Loucy (cell line): ENCODE results near the gene KRT82.

ENCODE experiments used
- H2AFZ ChIP-seq: fragments of 200-600 bp; sonication (generic); 2 replicates; pipeline ENCODE4 v1.6.0; 2016; ENCODE audit warnings: antibody characterized with exemption, mild to moderate bottlenecking, low read length, moderate library complexity
- H3F3A ChIP-seq: fragments of 200-600 bp; 2 replicates; pipeline ENCODE4 v1.6.0; 2016; ENCODE audit warnings: antibody characterized with exemption, low read depth, mild to moderate bottlenecking
- H3K27me3 ChIP-seq: fragments of 200-600 bp; sonication (generic); 2 replicates; pipeline ENCODE4 v1.6.1; 2014; ENCODE audit warnings: low read length, mild to moderate bottlenecking; ENCODE audit not compliant: insufficient read depth, poor library complexity, severe bottlenecking
- H3K36me3 ChIP-seq: fragments of 200-600 bp; sonication (generic); 2 replicates; pipeline ENCODE4 v1.6.1; 2016; ENCODE audit warnings: low read length; ENCODE audit not compliant: insufficient read depth
- H3K4me1 ChIP-seq: fragments of 200-600 bp; sonication (generic); 2 replicates; pipeline ENCODE4 v1.5.1; 2014; ENCODE audit warnings: low read length, mild to moderate bottlenecking; ENCODE audit not compliant: insufficient read depth, poor library complexity, severe bottlenecking
- H3K4me2 ChIP-seq: fragments of 200-600 bp; sonication (generic); 2 replicates; pipeline ENCODE4 v1.6.0; 2014; ENCODE audit warnings: antibody characterized with exemption, low read length, low read depth, mild to moderate bottlenecking; ENCODE audit not compliant: poor library complexity, severe bottlenecking
- H3K4me3 ChIP-seq: fragments of 200-600 bp; sonication (generic); 2 replicates; pipeline ENCODE4 v1.5.1; 2014; ENCODE audit warnings: low read length, mild to moderate bottlenecking, mixed read lengths; ENCODE audit not compliant: poor library complexity, severe bottlenecking
- H3K79me2 ChIP-seq: fragments of 200-600 bp; sonication (generic); 2 replicates; pipeline ENCODE4 v1.6.1; 2014; ENCODE audit warnings: low read length; ENCODE audit not compliant: insufficient read depth
- H3K9ac ChIP-seq: fragments of 200-600 bp; sonication (generic); 2 replicates; pipeline ENCODE4 v1.6.0; 2014; ENCODE audit warnings: mild to moderate bottlenecking, low read depth, low read length, moderate library complexity; ENCODE audit not compliant: poor library complexity, severe bottlenecking
- H3K9me2 ChIP-seq: fragments of 200-600 bp; sonication (generic); replicated peaks from 2 replicates; pipeline ENCODE4 v1.6.1; 2016; ENCODE audit warnings: low read depth, low read length, mixed read lengths
- H3K9me3 ChIP-seq: fragments of 200-600 bp; sonication (generic); 2 replicates; pipeline ENCODE4 v1.6.1; 2014; ENCODE audit warnings: mild to moderate bottlenecking, antibody characterized with exemption, low read length, low read depth; ENCODE audit not compliant: insufficient read depth
- H4K20me1 ChIP-seq: fragments of 200-600 bp; sonication (generic); 2 replicates; pipeline ENCODE4 v1.6.0; 2014; ENCODE audit warnings: antibody characterized with exemption, low read length, mild to moderate bottlenecking; ENCODE audit not compliant: insufficient read depth, poor library complexity, severe bottlenecking
- EZH2phosphoT487 ChIP-seq: fragments of 200-600 bp; IDR thresholded peaks from 2 replicates; pipeline ENCODE4 v1.6.1; 2018; ENCODE audit warnings: antibody characterized with exemption, mild to moderate bottlenecking, moderate library complexity, borderline replicate concordance
- TF ChIP-seq, protein P1 (sequence below): fragments of 200-600 bp; sonication (generic); conservative IDR thresholded peaks from 2 replicates; pipeline ENCODE4 v1.5.1; 2014; ENCODE audit warnings: mild to moderate bottlenecking, antibody characterized with exemption, low read length

The KRT82 gene

DNA sequence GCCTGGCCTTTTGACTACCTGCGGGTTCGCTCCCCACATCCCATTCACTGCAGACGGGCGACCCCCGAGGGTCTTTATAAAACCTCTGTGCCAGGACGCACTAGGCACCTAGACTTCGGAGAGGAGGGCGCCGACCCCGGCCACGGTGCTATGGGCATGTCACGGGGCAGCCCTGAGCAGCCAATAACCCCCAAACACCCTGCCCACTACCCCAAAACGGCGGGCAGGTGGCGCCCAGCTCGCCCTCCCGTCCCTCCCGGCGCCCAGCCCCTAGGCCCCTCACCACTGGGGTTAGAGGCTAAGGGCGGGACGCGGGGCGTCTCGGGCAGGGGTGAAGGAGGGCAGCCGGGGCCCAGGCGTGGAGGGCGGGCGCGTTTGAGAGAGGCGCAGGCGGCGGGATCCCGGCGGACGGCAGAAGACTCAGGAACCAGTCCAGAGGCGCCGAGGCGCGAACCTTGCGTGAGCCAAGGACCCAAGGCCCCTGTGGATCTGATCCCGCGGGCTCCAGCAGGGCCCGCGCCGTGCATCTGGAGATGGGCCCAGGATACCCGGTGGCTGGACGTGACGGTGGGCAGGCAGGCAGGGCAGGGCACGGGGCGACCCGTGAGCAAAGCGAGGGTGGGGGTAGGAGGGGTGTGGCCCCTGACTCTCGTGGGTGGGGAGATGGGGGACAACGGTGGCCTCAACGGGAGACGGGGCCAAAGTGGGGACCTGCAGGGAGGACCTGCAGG lies 49.9 kb downstream of the KRT82 start:
- Histone ChIP-seq H3K9me2 (no peaks in the 10 kb centered on the region), H3K9me3 (no peaks in the 10 kb centered on the region)

DNA sequence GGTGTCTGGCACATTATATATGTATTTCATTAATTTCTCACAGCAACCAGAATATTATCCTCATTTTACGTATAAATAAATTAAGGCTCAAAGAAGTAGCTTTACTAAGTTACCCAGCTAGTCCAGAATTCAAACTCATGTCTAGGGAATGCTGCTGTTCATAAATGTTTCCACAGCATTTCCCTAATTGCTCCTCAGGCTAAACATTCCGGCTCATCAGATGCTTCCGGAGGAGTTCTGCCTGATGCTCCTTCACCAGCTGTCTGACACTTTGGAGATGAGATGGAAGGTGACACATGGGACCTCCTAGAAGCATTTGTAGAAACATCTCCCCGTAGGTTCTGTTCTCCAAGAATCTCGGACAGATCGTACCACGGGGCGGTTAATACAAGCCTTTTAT lies 51.0 kb downstream of the KRT82 start:
- H3K4me3 ChIP-seq = no peak overlapping the region
- H3K9me3 ChIP-seq = no peaks in the 10 kb centered on the region
- TF ChIP-seq, protein P1, sequence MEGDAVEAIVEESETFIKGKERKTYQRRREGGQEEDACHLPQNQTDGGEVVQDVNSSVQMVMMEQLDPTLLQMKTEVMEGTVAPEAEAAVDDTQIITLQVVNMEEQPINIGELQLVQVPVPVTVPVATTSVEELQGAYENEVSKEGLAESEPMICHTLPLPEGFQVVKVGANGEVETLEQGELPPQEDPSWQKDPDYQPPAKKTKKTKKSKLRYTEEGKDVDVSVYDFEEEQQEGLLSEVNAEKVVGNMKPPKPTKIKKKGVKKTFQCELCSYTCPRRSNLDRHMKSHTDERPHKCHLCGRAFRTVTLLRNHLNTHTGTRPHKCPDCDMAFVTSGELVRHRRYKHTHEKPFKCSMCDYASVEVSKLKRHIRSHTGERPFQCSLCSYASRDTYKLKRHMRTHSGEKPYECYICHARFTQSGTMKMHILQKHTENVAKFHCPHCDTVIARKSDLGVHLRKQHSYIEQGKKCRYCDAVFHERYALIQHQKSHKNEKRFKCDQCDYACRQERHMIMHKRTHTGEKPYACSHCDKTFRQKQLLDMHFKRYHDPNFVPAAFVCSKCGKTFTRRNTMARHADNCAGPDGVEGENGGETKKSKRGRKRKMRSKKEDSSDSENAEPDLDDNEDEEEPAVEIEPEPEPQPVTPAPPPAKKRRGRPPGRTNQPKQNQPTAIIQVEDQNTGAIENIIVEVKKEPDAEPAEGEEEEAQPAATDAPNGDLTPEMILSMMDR = no peak
- TF ChIP-seq EZH2phosphoT487 = no peak
- no peaks in the 10 kb centered on the region for H3F3A ChIP-seq
- no peak overlapping the region for H2AFZ ChIP-seq
- no peaks in the 10 kb centered on the region for H3K9me2 ChIP-seq
- H3K9ac ChIP-seq = no peak overlapping the region
- H3K4me1 ChIP-seq = peaks cover 63% of the 10 kb centered on the region
- no peaks in the 10 kb centered on the region for H3K27me3 ChIP-seq
- no peaks in the 10 kb centered on the region for H3K79me2 ChIP-seq
- H3K36me3 ChIP-seq = no peaks in the 10 kb centered on the region
- H4K20me1 ChIP-seq = no peaks in the 10 kb centered on the region
- no peak overlapping the region for H3K4me2 ChIP-seq

More for the DNA sequence above, 49.9 kb downstream of the KRT82 start:
- Histone ChIP-seq H3K79me2 (no peaks in the 10 kb centered on the region), H3F3A (no peaks in the 10 kb centered on the region), H4K20me1 (no peaks in the 10 kb centered on the region), H3K4me1 (peaks cover 68% of the 10 kb centered on the region), H3K36me3 (no peaks in the 10 kb centered on the region), H3K9ac (no peak overlapping the region), H2AFZ (no peak overlapping the region), H3K27me3 (no peaks in the 10 kb centered on the region), H3K4me2 (no peak overlapping the region), H3K4me3 (no peak overlapping the region)
- TF ChIP-seq, protein P1 = no peak
- no peak for TF ChIP-seq EZH2phosphoT487

DNA sequence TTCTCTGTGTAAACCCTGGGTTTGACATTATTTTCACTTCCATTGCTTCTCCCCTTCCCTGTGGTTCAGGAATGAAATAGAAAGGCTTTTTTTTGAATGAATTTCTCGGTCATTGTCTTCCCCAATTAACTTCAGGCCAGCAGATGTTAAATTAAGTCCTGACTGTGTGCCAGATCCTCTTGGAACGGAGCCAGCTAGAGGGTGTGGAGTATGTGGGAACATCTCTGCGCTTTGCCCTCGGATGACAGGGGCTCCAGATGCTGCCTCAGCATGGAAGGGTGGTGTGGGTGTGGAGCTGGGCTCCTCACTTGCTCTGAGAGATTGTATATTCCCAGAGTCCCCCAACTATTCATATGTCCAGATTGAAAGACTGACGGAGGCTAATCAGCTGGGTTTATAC lies 51.9 kb downstream of the KRT82 start:
- no peak overlapping the region for H3K4me3 ChIP-seq
- peaks cover 58% of the 10 kb centered on the region for H3K4me1 ChIP-seq
- H3K27me3 ChIP-seq = no peaks in the 10 kb centered on the region
- no peaks in the 10 kb centered on the region for H3K79me2 ChIP-seq
- H3F3A ChIP-seq = no peaks in the 10 kb centered on the region
- H3K9me3 ChIP-seq = no peaks in the 10 kb centered on the region
- H3K9me2 ChIP-seq = no peaks in the 10 kb centered on the region
- TF ChIP-seq, protein P1 = no peak
- no peak for TF ChIP-seq EZH2phosphoT487
- H3K9ac ChIP-seq = no peak overlapping the region
- no peak overlapping the region for H3K4me2 ChIP-seq
- no peaks in the 10 kb centered on the region for H3K36me3 ChIP-seq
- no peaks in the 10 kb centered on the region for H4K20me1 ChIP-seq
- H2AFZ ChIP-seq = no peak overlapping the region
